Progenitor cell of endocrine pancreas (in vitro differentiated cells): Measurements from ENCODE around the gene CALM1. TPM values are rescaled to one million over a fixed set of nuclear protein-coding genes. Genes with fewer than 3 reads are reported as not detected.

Experiments
- DNase-seq: peaks from one replicate; pipeline ENCODE4 v3.0.0; 2021; ENCODE audit warnings: low spot score; ENCODE audit not compliant: unreplicated experiment
- H3K27ac Mint-ChIP-seq: 2 replicates; pipeline ENCODE4 v1.8.0; 2021; ENCODE audit warnings: mild to moderate bottlenecking, moderate library complexity, mixed read lengths
- H3K27me3 Mint-ChIP-seq: 2 replicates; pipeline ENCODE4 v1.8.0; 2021; ENCODE audit warnings: mixed read lengths
- H3K36me3 Mint-ChIP-seq: 2 replicates; pipeline ENCODE4 v1.8.0; 2022; ENCODE audit warnings: mixed read lengths; ENCODE audit not compliant: insufficient read depth
- H3K4me1 Mint-ChIP-seq: 2 replicates; pipeline ENCODE4 v1.8.0; 2021; ENCODE audit warnings: low read depth, mixed read lengths
- H3K4me3 Mint-ChIP-seq: 2 replicates; pipeline ENCODE4 v1.8.0; 2021; ENCODE audit warnings: low read depth, mild to moderate bottlenecking, moderate library complexity, mixed read lengths
- H3K9me3 Mint-ChIP-seq: 2 replicates; pipeline ENCODE4 v1.8.0; 2021; ENCODE audit warnings: low read depth, mixed read lengths
- CTCF ChIP-seq: fragments of 200-600 bp; sonication (generic); IDR thresholded peaks from one replicate; pipeline ENCODE4 v1.5.0; 2021; ENCODE audit warnings: antibody characterized with exemption, mild to moderate bottlenecking; ENCODE audit not compliant: unreplicated experiment
- total RNA-seq: library from RNA; stranded (reverse); gene quantifications from 2 replicates; pipeline ENCODE4 v1.2.1, GENCODE V29; 2021

Gene CALM1
- total RNA-seq, 1 donor from 2014 or later: 331 TPM

GRCh38 chr14:90451443-90451842 lies 54.6 kb downstream of the CALM1 start:
- Mint-ChIP-seq H3K9me3 (peaks cover 12% of the 10 kb centered on the region), H3K27me3 (peaks cover 3% of the 10 kb centered on the region), H3K36me3 (peaks cover 1% of the 10 kb centered on the region), H3K27ac (no peak overlapping the region), H3K4me1 (peaks cover 6% of the 10 kb centered on the region), H3K4me3 (no peak overlapping the region)
- no peak for DNase-seq
- no peak for TF ChIP-seq CTCF

- Mint-ChIP-seq H3K4me3 (no peak overlapping the region), H3K9me3 (peaks cover 10% of the 10 kb centered on the region), H3K27me3 (peaks cover 3% of the 10 kb centered on the region), H3K36me3 (peaks cover 1% of the 10 kb centered on the region), H3K4me1 (peaks cover 6% of the 10 kb centered on the region), H3K27ac (no peak overlapping the region)
- DNase-seq: no peak
- no peak for TF ChIP-seq CTCF
Measured at GRCh38 chr14:90451961-90452360, 55.1 kb downstream of the CALM1 start.

GRCh38 chr14:90452366-90452765 lies 55.5 kb downstream of the CALM1 start:
- H3K27ac Mint-ChIP-seq: no peak overlapping the region
- H3K27me3 Mint-ChIP-seq: peaks cover 3% of the 10 kb centered on the region
- peaks cover 1% of the 10 kb centered on the region for H3K36me3 Mint-ChIP-seq
- peaks cover 9% of the 10 kb centered on the region for H3K9me3 Mint-ChIP-seq
- DNase-seq: no peak
- no peak for TF ChIP-seq CTCF
- H3K4me1 Mint-ChIP-seq: peaks cover 6% of the 10 kb centered on the region
- H3K4me3 Mint-ChIP-seq: no peak overlapping the region

GRCh38 chr14:90453401-90453951 lies 56.6 kb downstream of the CALM1 start:
- Mint-ChIP-seq H3K36me3 (no peaks in the 10 kb centered on the region), H3K9me3 (no peaks in the 10 kb centered on the region), H3K4me1 (peaks cover 6% of the 10 kb centered on the region), H3K4me3 (no peak overlapping the region), H3K27ac (no peak overlapping the region), H3K27me3 (peaks cover 3% of the 10 kb centered on the region)
- no peak for DNase-seq
- no peak for TF ChIP-seq CTCF

- Mint-ChIP-seq H3K27me3 (peaks cover 3% of the 10 kb centered on the region), H3K27ac (peak overlapping the region; percentile 78), H3K36me3 (no peaks in the 10 kb centered on the region), H3K4me1 (peaks cover 6% of the 10 kb centered on the region), H3K9me3 (no peaks in the 10 kb centered on the region), H3K4me3 (peak overlapping the region; percentile 73)
- TF ChIP-seq CTCF: peak; percentile 9
- DNase-seq: peak; percentile 81
Measured at GRCh38 chr14:90454041-90455000, 57.5 kb downstream of the CALM1 start.
